Fibroblast of pulmonary artery (primary cell): ENCODE data around the gene SIL1.

Source experiments
- DNase-seq: peaks from one replicate; pipeline ENCODE4 v3.0.0-alpha.2; 2010; ENCODE audit warnings: low read depth
- H3K4me3 ChIP-seq: replicated peaks from 2 replicates; pipeline ENCODE4 v1.5.1; 2011; ENCODE audit warnings: low read depth, mild to moderate bottlenecking, control low read depth, low read length, moderate library complexity
- TF ChIP-seq, protein P1 (sequence below): IDR thresholded peaks from 2 replicates; pipeline ENCODE4 v1.5.1; 2011; ENCODE audit warnings: mild to moderate bottlenecking, control low read depth, low read length, inconsistent platforms; ENCODE audit errors: missing control alignments

Gene SIL1

DNA sequence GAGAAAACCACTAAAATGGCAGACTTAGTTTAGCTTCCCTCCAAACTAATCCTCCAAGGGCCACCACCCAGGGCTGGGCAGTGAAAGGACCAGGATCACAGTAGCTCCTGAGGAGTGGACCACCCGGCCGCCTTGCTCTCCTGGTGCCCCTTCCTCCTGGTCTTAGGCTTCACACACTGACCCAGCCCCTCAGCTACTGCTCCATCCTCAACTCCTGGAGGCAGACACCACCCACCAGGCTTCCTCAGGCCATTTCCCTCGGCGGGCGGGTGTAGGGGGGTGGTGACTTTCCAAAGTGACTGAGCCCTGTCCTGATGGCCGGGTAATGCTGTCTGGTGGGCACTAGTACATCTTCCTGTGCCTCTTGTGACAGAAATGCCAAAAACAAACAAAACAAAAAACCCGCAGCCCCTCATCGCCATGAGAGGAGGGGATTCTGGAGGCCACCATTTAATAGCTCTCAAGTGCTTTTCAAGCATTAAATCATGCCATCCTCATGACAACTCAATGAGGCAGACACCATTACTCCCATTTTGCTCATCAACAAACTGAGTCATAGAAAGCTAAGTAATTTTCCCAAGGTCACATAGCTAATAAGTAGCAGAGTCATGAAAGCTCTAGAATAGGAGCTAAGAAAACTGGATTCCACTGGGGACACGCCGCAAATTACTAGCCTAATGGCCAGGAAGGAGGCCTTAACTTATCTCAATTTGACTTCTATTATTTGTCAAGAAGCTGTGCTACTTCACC lies 231.8 kb downstream of the SIL1 start:
- H3K4me3 ChIP-seq, result no peak overlapping the region
- DNase-seq, result no peak
- TF ChIP-seq, protein P1, sequence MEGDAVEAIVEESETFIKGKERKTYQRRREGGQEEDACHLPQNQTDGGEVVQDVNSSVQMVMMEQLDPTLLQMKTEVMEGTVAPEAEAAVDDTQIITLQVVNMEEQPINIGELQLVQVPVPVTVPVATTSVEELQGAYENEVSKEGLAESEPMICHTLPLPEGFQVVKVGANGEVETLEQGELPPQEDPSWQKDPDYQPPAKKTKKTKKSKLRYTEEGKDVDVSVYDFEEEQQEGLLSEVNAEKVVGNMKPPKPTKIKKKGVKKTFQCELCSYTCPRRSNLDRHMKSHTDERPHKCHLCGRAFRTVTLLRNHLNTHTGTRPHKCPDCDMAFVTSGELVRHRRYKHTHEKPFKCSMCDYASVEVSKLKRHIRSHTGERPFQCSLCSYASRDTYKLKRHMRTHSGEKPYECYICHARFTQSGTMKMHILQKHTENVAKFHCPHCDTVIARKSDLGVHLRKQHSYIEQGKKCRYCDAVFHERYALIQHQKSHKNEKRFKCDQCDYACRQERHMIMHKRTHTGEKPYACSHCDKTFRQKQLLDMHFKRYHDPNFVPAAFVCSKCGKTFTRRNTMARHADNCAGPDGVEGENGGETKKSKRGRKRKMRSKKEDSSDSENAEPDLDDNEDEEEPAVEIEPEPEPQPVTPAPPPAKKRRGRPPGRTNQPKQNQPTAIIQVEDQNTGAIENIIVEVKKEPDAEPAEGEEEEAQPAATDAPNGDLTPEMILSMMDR, result no peak

DNA sequence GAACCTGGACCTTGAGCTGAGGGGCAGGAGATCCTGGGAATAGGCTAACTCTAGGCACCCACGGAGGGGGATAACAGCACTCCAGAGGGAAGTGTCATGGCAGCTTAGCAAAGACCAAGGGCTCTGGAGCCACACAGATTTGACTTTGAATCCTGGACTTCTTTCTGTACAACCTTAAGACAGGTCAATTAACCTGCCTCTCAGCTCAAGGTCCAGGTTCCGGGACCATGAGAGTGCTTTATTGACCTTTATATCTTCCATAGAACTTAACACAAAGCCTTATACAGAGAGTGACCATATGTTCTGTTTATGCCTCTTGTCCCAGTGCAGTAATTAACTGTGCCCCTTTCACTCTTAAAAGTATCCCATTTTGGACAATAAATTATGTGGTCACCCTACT lies 232.5 kb downstream of the SIL1 start:
- no peak overlapping the region for H3K4me3 ChIP-seq
- no peak for DNase-seq
- TF ChIP-seq, protein P1, result no peak

DNA sequence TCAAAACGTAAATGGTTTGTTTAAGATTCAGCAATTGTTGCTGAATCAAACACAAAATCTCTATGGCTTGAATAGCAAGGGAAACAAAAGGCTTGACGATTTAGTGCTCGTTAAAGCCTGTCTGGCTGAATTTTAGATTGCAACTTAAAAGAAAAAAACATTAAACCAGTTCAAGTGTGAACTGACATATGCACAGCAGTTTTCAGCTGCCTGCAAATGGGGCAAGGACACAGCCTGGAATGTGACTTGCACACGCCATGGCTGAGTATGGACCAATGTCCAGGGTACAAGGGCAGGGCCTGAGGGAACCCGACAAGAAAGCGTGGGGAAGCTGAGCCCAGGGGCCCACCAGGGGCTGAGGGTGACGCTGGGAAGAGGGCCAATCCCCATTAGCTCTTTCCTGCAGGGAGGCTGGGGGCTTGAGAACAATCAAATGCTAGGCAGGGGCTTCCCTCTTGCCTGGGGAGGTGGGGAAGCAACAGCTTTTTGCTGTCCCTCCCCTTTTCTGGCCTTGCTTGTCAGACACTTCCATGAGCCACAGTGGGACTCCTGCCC lies 233.4 kb downstream of the SIL1 start:
- H3K4me3 ChIP-seq, result no peak overlapping the region
- TF ChIP-seq, protein P1, result no peak
- DNase-seq, result no peak

DNA sequence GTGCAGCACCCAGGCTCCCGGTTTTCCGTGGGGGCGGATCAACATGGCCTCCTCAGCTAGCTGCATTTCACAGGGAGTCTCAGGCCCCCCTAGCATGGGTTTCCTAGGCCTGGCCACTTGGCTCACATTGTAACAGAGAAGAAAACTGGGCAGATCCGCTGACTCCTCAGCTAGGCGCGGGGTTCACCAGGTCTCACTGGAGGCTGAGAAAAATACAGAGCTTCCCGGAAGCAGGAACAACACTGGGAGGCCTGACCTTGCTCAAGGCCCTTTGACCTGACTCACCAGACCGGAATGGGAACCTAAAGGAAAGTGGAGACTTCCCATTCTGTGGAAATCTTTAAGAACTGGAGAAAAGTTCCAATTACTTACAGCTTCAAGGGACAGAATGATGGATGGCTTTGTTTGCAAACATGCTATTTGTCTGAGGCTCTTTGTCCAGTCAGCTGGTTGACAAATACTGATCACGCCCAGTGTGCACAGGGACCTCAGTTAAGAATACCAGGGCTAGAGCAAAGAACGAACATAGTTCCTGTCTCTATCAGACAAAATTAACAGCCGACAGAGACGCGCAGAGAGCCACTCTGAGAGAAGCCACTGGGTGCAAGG lies 234.3 kb downstream of the SIL1 start:
- TF ChIP-seq, protein P1, result no peak
- DNase-seq, result no peak
- H3K4me3 ChIP-seq, result no peak overlapping the region

DNA sequence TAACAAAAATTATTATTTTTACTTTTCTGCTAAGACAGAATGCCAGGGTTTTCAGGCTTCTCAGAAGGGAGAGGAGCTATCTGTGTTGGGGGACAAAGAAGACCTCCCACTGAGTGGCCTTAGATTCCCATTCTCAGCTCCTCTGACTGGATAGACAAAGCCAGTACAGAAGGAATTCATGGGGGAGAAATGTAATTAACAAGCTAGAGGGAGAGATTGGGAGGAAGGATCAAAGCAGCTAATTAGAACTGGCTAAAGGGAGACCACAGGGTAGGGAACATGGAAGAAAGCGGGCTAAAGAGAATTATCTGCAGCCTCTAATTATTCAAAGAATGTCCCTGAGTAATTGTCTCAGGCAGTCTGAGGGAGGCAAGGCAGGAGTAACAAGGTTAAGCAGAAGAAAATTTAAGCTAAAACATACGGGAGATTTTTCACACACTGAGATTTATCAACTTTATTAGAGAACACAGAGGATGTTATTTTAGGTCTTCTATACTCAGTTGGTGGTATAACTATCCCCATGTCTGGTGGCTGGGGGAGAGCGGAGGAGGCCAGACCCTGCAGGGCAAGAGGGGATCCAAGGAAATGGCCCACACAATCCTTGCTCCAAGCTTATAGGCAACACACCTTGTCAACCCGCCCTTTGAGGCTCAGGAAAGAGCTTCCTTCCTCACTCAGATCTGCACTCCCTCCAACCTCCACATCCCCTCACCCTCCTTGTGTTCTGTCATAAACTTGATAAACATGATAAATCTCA lies 235.4 kb downstream of the SIL1 start:
- TF ChIP-seq, protein P1, result no peak
- no peak overlapping the region for H3K4me3 ChIP-seq
- DNase-seq, result no peak

DNA sequence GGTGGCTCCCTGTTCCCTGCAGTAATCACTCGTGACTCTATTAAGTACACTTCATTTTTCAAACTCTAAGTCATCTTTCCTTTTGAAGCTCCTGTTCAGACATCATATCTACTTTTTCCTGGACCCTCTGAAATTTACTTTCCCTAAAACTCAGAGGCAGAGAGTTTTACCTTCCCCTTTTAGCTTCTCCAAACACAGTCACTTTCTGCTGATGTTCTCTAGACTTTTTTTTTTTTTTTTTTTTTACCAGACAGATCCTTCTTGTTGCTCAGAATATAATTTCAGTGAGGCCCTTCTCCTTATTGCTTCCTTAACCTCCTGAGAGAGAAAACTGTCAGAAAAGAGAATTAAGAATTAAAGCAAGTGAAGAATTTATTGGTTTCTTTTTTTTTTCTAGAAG lies 236.4 kb downstream of the SIL1 start:
- no peak for DNase-seq
- TF ChIP-seq, protein P1, result no peak
- H3K4me3 ChIP-seq, result no peak overlapping the region
